ENCODE data around the gene SPATA12. TPM values are rescaled to one million over a fixed set of nuclear protein-coding genes. Genes with fewer than 3 reads are reported as not detected.

Gene SPATA12
- total RNA-seq (2014; rRNA removed; shearing (Covaris generic)), result 0.10 TPM in 1 of 2 replicates, not detected in the other

DNA sequence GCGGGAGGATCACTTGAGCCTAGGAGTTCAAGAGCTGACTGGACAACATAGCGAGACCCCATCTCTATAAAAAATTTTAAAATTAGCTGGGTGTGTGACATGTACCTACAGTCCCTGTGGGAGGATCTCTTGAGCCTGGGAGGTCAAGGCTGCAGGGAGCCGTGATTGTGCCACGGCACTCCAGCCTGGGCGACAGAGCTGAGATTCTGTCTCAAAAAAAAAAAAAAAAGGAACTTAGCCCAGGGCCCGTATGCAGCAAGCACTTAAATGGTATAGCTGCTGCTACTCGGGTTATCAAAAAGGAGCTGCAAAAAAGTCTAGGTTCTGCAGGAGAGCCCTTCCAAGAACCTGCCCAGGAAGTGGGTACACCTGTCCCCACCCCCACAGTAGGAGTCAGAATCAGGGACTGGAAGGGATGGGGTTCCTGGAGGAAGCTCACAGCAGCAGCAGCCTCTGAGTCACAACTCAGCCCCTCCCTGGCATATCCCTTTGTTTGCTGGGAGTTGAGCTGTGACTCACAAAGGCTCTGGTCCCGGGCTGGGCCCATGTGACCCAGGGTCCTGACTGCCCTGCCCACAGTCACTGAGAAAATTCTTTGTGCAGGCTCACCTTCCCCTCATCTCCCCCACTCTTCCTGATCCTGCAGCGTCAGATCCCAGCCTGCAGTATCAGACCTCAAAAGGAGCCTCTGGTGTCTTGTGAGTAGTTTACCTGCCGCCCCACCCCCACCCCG lies at the start of gene SPATA12:
TSS of gene SPATA12 (plus strand) at position 576 of the 733 bp plus-strand sequence. CDS start 13,031 bp downstream, outside the sequence.
- peak; percentile 72 to 74 for DNase-seq
- no peaks in the 10 kb centered on the region for H3K9me3 ChIP-seq (replicated peaks)

GRCh38 chr3:57011022-57011421 lies 49.4 kb upstream of the SPATA12 start:
- Histone ChIP-seq H3K27ac (no peak overlapping the region), H3K36me3 (no peaks in the 10 kb centered on the region; the same call in 1 of the 2 replicates), H3K27me3 (no peaks in the 10 kb centered on the region), H3K9me3 (replicated peaks) (no peaks in the 10 kb centered on the region), H3K4me1 (peaks cover 37% of the 10 kb centered on the region), H3K4me3 (no peak overlapping the region)
- DNase-seq, result no peak

More for the DNA sequence above, at the start of gene SPATA12:
- H3K27ac ChIP-seq, result peak within 1 kb of the TSS; percentile 50
- no peaks in the 10 kb centered on the region for H3K27me3 ChIP-seq
- H3K4me3 ChIP-seq, result no peak within 1 kb of the TSS
- no peaks in the 10 kb centered on the region for H3K36me3 ChIP-seq
- peaks cover 12% of the 10 kb centered on the region for H3K4me1 ChIP-seq

DNA sequence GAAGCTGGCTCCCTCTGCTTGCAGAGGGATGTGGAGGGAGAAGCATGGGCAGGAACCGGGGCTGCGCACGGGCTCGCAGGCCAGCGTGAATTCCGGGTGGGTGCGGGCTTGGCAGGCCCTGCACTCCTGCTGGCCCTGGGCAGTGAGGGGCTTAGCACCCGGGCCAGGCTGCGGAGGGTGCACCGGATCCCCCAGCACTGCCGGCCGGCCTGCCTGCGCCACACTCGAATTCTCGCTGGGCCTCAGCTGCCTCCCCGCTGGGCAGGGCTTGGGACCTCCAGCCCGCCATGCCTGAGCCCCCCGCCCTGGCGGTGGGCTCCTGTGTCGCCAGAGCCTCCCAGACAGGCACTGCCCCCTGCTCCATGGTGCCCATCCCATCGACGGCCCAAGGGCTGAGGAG lies 47.6 kb upstream of the SPATA12 start:
- DNase-seq, result no peak
- Histone ChIP-seq H3K36me3 (no peaks in the 10 kb centered on the region; the same call in 1 of the 2 replicates), H3K9me3 (replicated peaks) (no peaks in the 10 kb centered on the region), H3K27me3 (no peaks in the 10 kb centered on the region), H3K4me1 (peaks cover 40% of the 10 kb centered on the region), H3K4me3 (no peak overlapping the region), H3K27ac (no peak overlapping the region)

DNA sequence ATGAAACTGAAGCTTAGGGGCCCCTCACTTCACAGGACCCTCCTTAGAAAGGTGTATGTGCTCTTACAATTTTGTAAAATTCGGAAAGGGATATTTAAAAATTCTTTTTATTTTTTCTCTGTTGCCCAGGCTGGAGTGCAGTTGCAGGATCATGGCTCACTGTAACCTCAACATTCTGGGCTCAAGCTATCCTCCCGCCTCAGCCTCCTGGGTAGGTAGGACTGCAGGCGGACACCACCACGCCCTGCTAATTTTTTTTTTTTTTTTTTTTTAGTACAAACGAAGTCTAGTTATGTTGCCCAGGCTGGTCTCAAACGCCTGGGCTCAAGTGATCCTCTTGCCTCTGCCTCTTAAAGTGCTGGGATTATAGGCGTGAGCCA lies 45.1 kb upstream of the SPATA12 start:
- Histone ChIP-seq H3K27ac (peak overlapping the region; percentile 71), H3K27me3 (no peaks in the 10 kb centered on the region), H3K9me3 (replicated peaks) (no peaks in the 10 kb centered on the region), H3K4me3 (no peak overlapping the region), H3K4me1 (peaks cover 35% of the 10 kb centered on the region), H3K36me3 (no peaks in the 10 kb centered on the region; the same call in 1 of the 2 replicates)
- DNase-seq, result no peak

DNA sequence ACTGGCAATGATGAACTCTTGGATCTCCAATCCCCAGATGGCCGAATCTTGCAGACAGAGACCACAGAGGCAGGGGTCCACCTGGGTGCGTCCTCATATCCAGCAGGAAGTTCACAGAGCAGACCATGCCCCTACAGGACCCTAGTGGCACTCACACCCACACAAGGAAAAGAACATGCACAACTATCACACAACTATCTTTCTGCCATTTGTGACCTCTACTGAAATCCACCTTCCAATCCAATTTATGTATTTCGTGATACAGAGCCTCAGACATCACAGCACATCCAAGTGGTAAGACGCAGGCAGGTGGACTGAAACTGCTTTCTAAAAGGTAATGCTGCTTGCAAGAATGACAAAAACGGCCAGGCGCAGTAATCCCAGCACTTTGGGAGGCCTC lies 44.6 kb upstream of the SPATA12 start:
- Histone ChIP-seq H3K4me1 (peaks cover 35% of the 10 kb centered on the region), H3K9me3 (replicated peaks) (no peaks in the 10 kb centered on the region), H3K4me3 (no peak overlapping the region), H3K27me3 (no peaks in the 10 kb centered on the region), H3K27ac (peak overlapping the region; percentile 71), H3K36me3 (no peaks in the 10 kb centered on the region; the same call in 1 of the 2 replicates)
- DNase-seq, result no peak

DNA sequence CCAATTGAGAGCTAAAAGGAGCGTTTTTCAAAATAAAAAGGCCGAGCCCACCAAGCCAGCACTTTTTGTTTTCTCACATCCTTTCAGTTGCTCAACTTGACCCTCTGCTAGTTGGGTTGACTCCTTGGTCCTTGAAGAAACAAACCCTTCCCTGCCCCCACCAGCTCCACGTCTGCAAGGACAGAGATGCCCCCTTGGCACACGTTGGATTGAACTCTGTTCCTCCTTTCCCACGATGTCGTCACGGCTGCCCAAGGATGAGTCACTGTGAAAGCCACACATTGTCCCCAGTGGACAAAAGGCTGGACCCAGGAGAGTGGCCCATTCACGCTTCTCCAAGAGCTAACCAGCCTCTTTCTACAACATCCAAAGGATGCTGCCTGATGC lies 43.0 kb upstream of the SPATA12 start:
- peak overlapping the region; percentile 33 for H3K27ac ChIP-seq
- H3K4me3 ChIP-seq, result no peak overlapping the region

DNA sequence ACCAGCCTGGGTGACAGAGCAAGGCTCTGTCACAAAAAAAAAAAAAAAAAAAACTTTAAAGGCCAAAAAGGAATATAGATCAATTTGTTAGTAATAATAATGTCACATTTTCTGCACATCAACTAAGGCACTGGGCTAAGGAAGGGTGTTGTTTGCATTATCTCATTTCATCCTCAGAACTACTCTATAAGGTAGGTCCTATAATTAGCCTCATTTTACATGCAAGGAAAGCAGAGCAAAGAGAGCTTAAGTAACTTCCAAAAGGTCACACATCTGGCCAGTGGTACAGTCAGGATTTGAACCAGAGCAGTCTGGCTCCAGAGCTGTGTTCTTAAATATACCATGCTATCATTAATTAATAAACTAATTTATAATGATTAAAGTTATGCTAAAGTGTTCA lies 42.2 kb upstream of the SPATA12 start:
- Histone ChIP-seq H3K36me3 (no peaks in the 10 kb centered on the region), H3K4me1 (peaks cover 35% of the 10 kb centered on the region), H3K27me3 (no peaks in the 10 kb centered on the region), H3K27ac (no peak overlapping the region), H3K4me3 (no peak overlapping the region), H3K9me3 (replicated peaks) (no peaks in the 10 kb centered on the region)
- DNase-seq, result no peak

More for the DNA sequence above, 43.0 kb upstream of the SPATA12 start:
- peak; percentile 23 to 33 for DNase-seq
- peaks cover 35% of the 10 kb centered on the region for H3K4me1 ChIP-seq
- no peaks in the 10 kb centered on the region for H3K27me3 ChIP-seq
- H3K36me3 ChIP-seq, result no peaks in the 10 kb centered on the region; the same call in 1 of the 2 replicates
- H3K9me3 ChIP-seq (replicated peaks), result no peaks in the 10 kb centered on the region

DNA sequence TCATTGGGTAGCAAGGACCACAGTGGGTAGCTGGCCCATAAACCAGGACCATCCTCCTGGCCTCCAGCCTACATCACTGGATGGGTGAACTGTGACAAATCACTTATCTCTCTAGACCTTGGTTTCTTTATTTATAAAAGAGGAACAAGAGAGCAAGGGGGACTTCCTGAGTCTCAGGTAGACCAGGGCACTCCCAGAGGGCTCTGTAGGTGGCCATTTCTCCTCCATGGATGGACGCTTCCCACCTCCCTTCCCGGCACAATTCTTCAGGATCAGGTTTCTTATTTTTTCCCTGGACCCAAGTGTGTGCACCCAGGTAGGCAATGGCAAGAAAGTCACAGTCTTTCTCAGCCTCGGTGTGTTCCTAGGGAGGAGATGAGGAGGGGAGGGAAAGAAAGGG lies 41.4 kb upstream of the SPATA12 start:
- Histone ChIP-seq H3K9me3 (replicated peaks) (no peaks in the 10 kb centered on the region), H3K27ac (no peak overlapping the region), H3K4me1 (peaks cover 33% of the 10 kb centered on the region), H3K4me3 (no peak overlapping the region), H3K27me3 (no peaks in the 10 kb centered on the region), H3K36me3 (0 out of 2 replicates have a peak, but pooled peaks cover 2% of the 10 kb centered on the region)
- no peak for DNase-seq

DNA sequence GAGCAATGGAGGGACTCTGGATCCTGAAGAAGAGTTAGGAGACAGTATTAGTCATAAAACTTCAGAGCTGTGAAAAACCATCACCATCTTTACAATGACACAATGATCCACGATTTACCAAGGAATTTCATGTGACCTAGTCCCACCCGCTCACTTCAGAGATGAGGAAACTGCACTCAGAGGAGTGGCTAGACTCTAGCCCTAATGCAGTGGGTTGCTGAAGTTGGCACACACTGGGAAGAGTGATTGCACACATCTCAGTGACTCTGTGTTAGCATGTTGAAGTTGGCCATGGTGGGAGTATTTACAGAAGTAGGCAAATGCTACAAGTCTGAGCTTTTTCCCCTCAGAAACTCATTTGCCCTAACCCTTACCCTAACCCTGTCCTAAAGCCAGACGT lies 35.2 kb upstream of the SPATA12 start:
- no peak overlapping the region for H3K4me3 ChIP-seq

GRCh38 chr3:57026944-57027343 lies 33.5 kb upstream of the SPATA12 start:
- Histone ChIP-seq H3K36me3 (peaks cover 12% of the 10 kb centered on the region), H3K9me3 (replicated peaks) (no peaks in the 10 kb centered on the region), H3K4me3 (no peak overlapping the region), H3K4me1 (peaks cover 19% of the 10 kb centered on the region), H3K27me3 (no peaks in the 10 kb centered on the region), H3K27ac (no peak overlapping the region)
- peak; percentile 53 to 66 for DNase-seq

More for the DNA sequence above, 35.2 kb upstream of the SPATA12 start:
- no peaks in the 10 kb centered on the region for H3K9me3 ChIP-seq (replicated peaks)
- peaks cover 9% of the 10 kb centered on the region for H3K4me1 ChIP-seq
- no peak for DNase-seq
- no peaks in the 10 kb centered on the region for H3K27me3 ChIP-seq
- peaks cover 5% of the 10 kb centered on the region; the same call in 1 of the 2 replicates for H3K36me3 ChIP-seq
- no peak overlapping the region for H3K27ac ChIP-seq

DNA sequence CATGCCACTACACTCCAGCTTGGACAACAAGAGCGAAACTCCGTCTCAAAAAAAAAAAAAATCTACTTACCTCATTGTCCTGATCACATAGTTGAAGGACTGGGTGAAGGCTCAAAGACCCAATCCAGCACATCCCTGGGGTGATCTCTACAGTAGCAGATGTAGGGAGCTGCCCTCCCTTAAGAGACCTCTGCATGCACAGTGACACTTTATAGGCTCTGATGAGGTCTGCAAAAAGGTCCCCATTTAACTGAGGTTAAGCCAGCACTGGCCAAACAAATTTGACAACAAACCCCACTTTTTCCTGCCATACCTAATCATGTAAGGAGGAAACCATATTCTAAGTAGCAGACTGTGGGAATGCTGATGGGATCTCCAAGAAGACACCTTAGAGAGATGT lies 31.1 kb upstream of the SPATA12 start:
- Histone ChIP-seq H3K9me3 (replicated peaks) (no peaks in the 10 kb centered on the region), H3K4me1 (peaks cover 30% of the 10 kb centered on the region)
- DNase-seq, result no peak

DNA sequence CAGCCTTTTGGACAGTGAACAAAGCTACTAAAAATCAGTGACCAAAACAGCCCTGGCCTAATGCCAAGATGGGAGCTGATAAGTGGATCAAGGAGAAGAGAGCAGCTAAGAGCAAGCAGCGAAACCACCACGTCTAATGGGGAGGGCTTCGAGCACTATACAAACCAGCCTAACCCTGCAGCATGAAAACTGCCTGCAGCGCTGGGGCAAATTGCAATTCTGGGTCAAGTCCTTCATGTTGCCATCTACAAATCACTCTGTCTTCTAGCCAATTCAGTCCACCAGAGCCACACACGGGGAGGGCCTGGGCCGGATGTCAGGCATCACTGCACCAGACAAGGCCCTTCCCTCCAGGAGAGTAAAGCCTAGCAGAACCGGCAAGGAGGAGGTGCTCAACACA lies 30.5 kb upstream of the SPATA12 start:
- H3K4me1 ChIP-seq, result peaks cover 30% of the 10 kb centered on the region
- no peak overlapping the region for H3K4me3 ChIP-seq
- H3K9me3 ChIP-seq (replicated peaks), result no peaks in the 10 kb centered on the region
- DNase-seq, result peak; percentile 73 to 84
- H3K36me3 ChIP-seq, result peaks cover 23% of the 10 kb centered on the region
- H3K27me3 ChIP-seq, result no peaks in the 10 kb centered on the region
- H3K27ac ChIP-seq, result peak overlapping the region; percentile 22; the same call in 1 of the 2 replicates

More for the DNA sequence above, 31.1 kb upstream of the SPATA12 start:
- H3K27ac ChIP-seq, result peak overlapping the region; percentile 22; the same call in 1 of the 2 replicates
- H3K36me3 ChIP-seq, result peaks cover 23% of the 10 kb centered on the region
- no peak overlapping the region for H3K4me3 ChIP-seq
- H3K27me3 ChIP-seq, result no peaks in the 10 kb centered on the region

DNA sequence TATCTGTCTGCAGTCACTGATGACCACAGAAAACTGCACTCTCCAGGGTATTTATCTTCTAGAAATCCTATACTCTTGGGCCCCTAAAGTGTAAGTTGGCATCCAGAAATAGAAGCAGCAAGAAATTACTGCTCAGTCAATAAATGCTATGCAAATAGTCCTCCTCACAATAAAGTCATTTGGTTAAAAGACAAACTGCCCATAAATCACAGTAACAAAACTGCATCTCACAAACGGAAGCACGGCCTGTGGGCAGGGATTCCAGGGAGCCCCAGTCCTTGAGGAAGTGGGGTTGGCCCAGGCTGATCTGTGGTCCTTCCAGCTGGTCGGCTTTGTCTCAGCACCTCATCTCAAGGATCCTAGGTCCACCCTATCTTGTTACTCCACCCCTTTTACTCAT lies 29.7 kb upstream of the SPATA12 start:
- H3K36me3 ChIP-seq, result peaks cover 23% of the 10 kb centered on the region
- no peak overlapping the region; the same call in 1 of the 2 replicates for H3K27ac ChIP-seq
- DNase-seq, result no peak
- H3K9me3 ChIP-seq (replicated peaks), result no peaks in the 10 kb centered on the region
- H3K4me3 ChIP-seq, result no peak overlapping the region
- no peaks in the 10 kb centered on the region for H3K27me3 ChIP-seq
- H3K4me1 ChIP-seq, result peaks cover 30% of the 10 kb centered on the region

DNA sequence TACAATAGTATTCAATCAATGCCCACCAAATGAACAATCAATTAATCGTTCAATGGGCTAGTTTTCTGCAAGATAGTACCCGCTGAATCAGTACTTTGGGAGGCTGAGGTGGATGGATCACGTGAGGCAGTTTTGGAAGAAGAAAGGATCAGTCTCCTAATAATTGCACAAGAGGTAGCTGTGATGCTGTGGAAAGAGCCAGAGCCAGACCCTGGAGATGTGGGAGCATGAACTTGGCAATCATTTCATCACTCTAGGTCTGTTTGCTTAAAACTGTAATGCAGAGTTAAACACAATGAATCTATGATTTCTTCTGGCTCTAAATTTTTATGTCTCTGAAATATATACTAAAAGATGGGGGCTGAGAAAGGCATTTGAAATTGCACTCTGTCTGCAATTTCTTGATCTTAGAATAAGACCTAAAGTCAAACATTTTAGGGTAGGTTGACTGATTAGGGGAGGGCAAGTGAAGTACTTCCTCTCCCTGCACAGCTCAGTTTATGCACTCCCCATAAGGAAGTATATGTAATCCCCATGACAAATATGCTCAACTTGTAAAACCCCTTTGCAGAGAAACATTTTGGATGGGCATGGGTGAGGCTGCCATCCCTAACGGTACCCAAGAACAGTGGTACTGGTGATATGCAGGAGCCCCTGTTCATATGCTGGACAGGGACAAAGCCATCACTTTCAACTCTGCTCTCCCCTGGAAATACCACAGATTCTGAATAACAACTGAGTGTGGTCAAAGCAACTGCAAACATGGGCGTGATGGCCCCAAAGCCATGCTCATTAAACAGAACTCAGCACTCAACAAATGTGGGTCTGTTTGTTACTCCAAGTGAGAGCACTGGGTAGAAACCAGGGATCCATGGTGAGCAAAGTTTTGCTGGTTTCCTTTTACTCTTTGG lies 28.6 kb upstream of the SPATA12 start:
- DNase-seq, result peak in 1 of 2 experiments; percentile 42
- Histone ChIP-seq H3K27me3 (no peaks in the 10 kb centered on the region), H3K4me3 (no peak overlapping the region), H3K9me3 (replicated peaks) (no peaks in the 10 kb centered on the region), H3K27ac (no peak overlapping the region), H3K4me1 (peaks cover 30% of the 10 kb centered on the region), H3K36me3 (peaks cover 23% of the 10 kb centered on the region)

DNA sequence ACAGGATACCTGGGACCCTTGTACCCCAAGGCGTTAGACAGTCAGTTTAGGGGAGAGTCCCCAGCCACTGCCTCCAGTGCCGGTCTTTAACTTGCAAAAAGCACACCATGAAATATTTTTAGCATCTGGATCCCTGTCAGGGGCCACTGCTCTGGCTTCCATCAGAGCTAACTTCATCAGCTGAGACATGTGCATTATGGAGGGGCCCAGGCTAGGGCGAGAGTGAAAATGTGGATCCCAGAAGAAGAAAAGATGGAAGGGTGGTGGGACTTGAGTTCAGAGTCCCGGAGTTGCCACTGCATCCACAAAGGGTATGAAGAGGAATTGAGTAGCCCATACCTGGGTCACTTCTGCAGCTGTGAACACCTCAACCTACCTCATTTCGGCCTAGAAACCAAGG lies 23.5 kb upstream of the SPATA12 start:
- Histone ChIP-seq H3K36me3 (peaks cover 13% of the 10 kb centered on the region; the same call in 1 of the 2 replicates), H3K27ac (no peak overlapping the region), H3K27me3 (no peaks in the 10 kb centered on the region), H3K4me3 (no peak overlapping the region), H3K9me3 (replicated peaks) (no peaks in the 10 kb centered on the region), H3K4me1 (peaks cover 12% of the 10 kb centered on the region)
- DNase-seq, result no peak

All from SJCRH30 (cell line).